H1 (cell line): Measurements from ENCODE around the gene NEGR1. TPM values are rescaled to one million over a fixed set of nuclear protein-coding genes. Genes with fewer than 3 reads are reported as not detected.

Source experiments
- CTCF ChIA-PET: fragments of 300-600 bp; sonication (Branson Sonifier 250); formaldehyde crosslinking; loops from one replicate; lab custom pipeline; 2021; ENCODE audit not compliant: partially characterized antibody; lab: Charles Lee
- POLR2A ChIA-PET: fragments of 300-600 bp; sonication (Branson Sonifier 250); formaldehyde crosslinking; loops from one replicate; lab custom pipeline; 2021; ENCODE audit warnings: inconsistent platforms; ENCODE audit not compliant: partially characterized antibody; lab: Charles Lee
- DNase-seq, 2 experiments: peaks; one replicate each; pipeline versions ENCODE4 v3.0.0 to v3.0.0-alpha.2; 2010 to 2022; ENCODE audit warnings: low spot score in 2 of 2, low read depth in 1 of 2, mixed read lengths in 1 of 2
- FAIRE-seq: peaks from 2 replicates; lab custom pipeline; 2011; peaks lifted over from hg19 to GRCh38; lab: Jason Lieb, UNC
- H2AFZ ChIP-seq: 2 replicates; pipeline ENCODE4 v1.8.1; 2012; ENCODE audit warnings: low read length, inconsistent platforms
- H2AK5ac ChIP-seq: 2 replicates; pipeline ENCODE4 v1.6.1; 2013; ENCODE audit warnings: low read depth, low read length
- H2BK120ac ChIP-seq: replicated peaks from 2 replicates; pipeline ENCODE3; 2013; ENCODE audit warnings: low read depth, low read length, inconsistent platforms
- H2BK12ac ChIP-seq: 2 replicates; pipeline ENCODE4 v1.6.1; 2013; ENCODE audit warnings: low read depth, low read length
- H2BK15ac ChIP-seq: 2 replicates; pipeline ENCODE4 v1.6.1; 2013; ENCODE audit warnings: low read length
- H2BK20ac ChIP-seq: 2 replicates; pipeline ENCODE4 v1.6.1; 2013; ENCODE audit warnings: low read length
- H2BK5ac ChIP-seq: 2 replicates; pipeline ENCODE4 v1.6.1; 2013; ENCODE audit warnings: low read depth, low read length
- H3K14ac ChIP-seq: 2 replicates; pipeline ENCODE4 v1.6.1; 2013; ENCODE audit warnings: inconsistent platforms; ENCODE audit not compliant: insufficient read length
- H3K18ac ChIP-seq: 2 replicates; pipeline ENCODE4 v1.6.1; 2013; ENCODE audit warnings: low read length; ENCODE audit errors: extremely low read depth
- H3K23ac ChIP-seq: 2 replicates; pipeline ENCODE4 v1.6.1; 2013; ENCODE audit warnings: inconsistent platforms; ENCODE audit not compliant: insufficient read length
- H3K23me2 ChIP-seq: 2 replicates; pipeline ENCODE4 v1.6.1; 2013; ENCODE audit warnings: low read depth, low read length
- H3K27ac ChIP-seq: 2 replicates; pipeline ENCODE4 v1.6.1; 2011; ENCODE audit warnings: low read depth, low read length, inconsistent platforms
- H3K27me3 ChIP-seq, 4 experiments: replicated peaks in 1 of 4; 1 replicate in 1 of 4; 2 replicates in 3 of 4; pipeline versions ENCODE4 v1.6.1 to v1.8.1; 2011 to 2013; ENCODE audit warnings: low read length in 3 of 4, mild to moderate bottlenecking in 3 of 4, inconsistent platforms in 2 of 4, mixed read lengths in 2 of 4, moderate library complexity in 1 of 4; ENCODE audit not compliant: control insufficient read depth in 3 of 4, insufficient read depth in 3 of 4; ENCODE audit errors: extremely low read depth in 1 of 4
- H3K36me3 ChIP-seq, 4 experiments: 2 replicates each; pipeline versions ENCODE4 v1.6.1 to v1.8.1; 2011 to 2013; ENCODE audit warnings: mild to moderate bottlenecking in 4 of 4, low read length in 3 of 4, moderate library complexity in 2 of 4, control low read depth in 1 of 4, inconsistent platforms in 1 of 4; ENCODE audit not compliant: insufficient read depth in 4 of 4, control insufficient read depth in 2 of 4
- H3K4ac ChIP-seq: replicated peaks from 2 replicates; pipeline ENCODE3; 2013; ENCODE audit warnings: low read length, low read depth, mixed read lengths, inconsistent platforms; ENCODE audit not compliant: insufficient read length
- H3K4me1 ChIP-seq, 4 experiments: replicated peaks in 1 of 4; 1 replicate in 1 of 4; 2 replicates in 3 of 4; pipeline versions ENCODE4 v1.6.1 to v1.8.1; 2011 to 2013; ENCODE audit warnings: low read length in 3 of 4, inconsistent platforms in 2 of 4, mixed read lengths in 1 of 4; ENCODE audit not compliant: insufficient read depth in 4 of 4, control insufficient read depth in 3 of 4
- H3K4me2 ChIP-seq, 2 experiments: 2 replicates each; pipeline versions ENCODE4 v1.6.1 to v1.8.1; 2011 to 2013; ENCODE audit warnings: low read depth in 2 of 2, low read length in 2 of 2, control low read depth in 1 of 2, inconsistent platforms in 1 of 2, mild to moderate bottlenecking in 1 of 2; ENCODE audit not compliant: insufficient read depth in 1 of 2
- H3K4me3 ChIP-seq, 4 experiments: fragments of 200-600, 300-600 bp in 1 of 4; sonication (generic), shearing (Covaris generic), sonication (Bioruptor Twin) in 1 of 4; 2 replicates each; pipeline versions ENCODE4 v1.5.1 to v1.8.1; 2011 to 2016; ENCODE audit warnings: low read length in 4 of 4, low read depth in 3 of 4, control low read depth in 2 of 4, inconsistent platforms in 2 of 4, mild to moderate bottlenecking in 2 of 4, mixed read lengths in 1 of 4, moderate library complexity in 1 of 4; ENCODE audit not compliant: insufficient read depth in 2 of 4; ENCODE audit errors: extremely low read depth in 1 of 4
- H3K56ac ChIP-seq: replicated peaks from 2 replicates; pipeline ENCODE3; 2013; ENCODE audit warnings: low read depth, mild to moderate bottlenecking, mixed read lengths, low read length, inconsistent platforms; ENCODE audit not compliant: insufficient read length
- H3K79me1 ChIP-seq: 2 replicates; pipeline ENCODE4 v1.6.1; 2013; ENCODE audit warnings: low read depth, low read length, control low read depth
- H3K79me2 ChIP-seq, 2 experiments: 2 replicates each; pipeline versions ENCODE4 v1.6.1 to v1.8.1; 2012 to 2013; ENCODE audit warnings: low read length in 2 of 2, mild to moderate bottlenecking in 2 of 2, inconsistent platforms in 1 of 2; ENCODE audit not compliant: insufficient read depth in 2 of 2, control insufficient read depth in 1 of 2
- H3K9ac ChIP-seq, 4 experiments: replicated peaks in 1 of 4; 1 replicate in 1 of 4; 2 replicates in 3 of 4; pipeline versions ENCODE4 v1.6.1 to v1.8.1; 2011 to 2013; ENCODE audit warnings: low read depth in 3 of 4, low read length in 3 of 4, control low read depth in 2 of 4, mild to moderate bottlenecking in 2 of 4, moderate library complexity in 2 of 4, inconsistent platforms in 1 of 4; ENCODE audit errors: extremely low read depth in 1 of 4
- H3K9me3 ChIP-seq, 2 experiments: 2 replicates each; pipeline versions ENCODE4 v1.6.1 to v1.8.1; 2012 to 2013; ENCODE audit warnings: mild to moderate bottlenecking in 2 of 2, moderate library complexity in 2 of 2, control low read depth in 1 of 2, inconsistent platforms in 1 of 2, low read depth in 1 of 2, low read length in 1 of 2, mixed read lengths in 1 of 2; ENCODE audit not compliant: insufficient read depth in 2 of 2
- H4K20me1 ChIP-seq, 2 experiments: replicated peaks in 1 of 2; 2 replicates each; pipeline versions ENCODE3 to v1.8.1; 2011 to 2013; ENCODE audit warnings: inconsistent platforms in 2 of 2, low read length in 2 of 2, mild to moderate bottlenecking in 1 of 2; ENCODE audit not compliant: insufficient read depth in 2 of 2, control insufficient read depth in 1 of 2
- H4K5ac ChIP-seq: 2 replicates; pipeline ENCODE4 v1.6.1; 2013; ENCODE audit warnings: low read length, low read depth, mixed read lengths, inconsistent platforms; ENCODE audit not compliant: insufficient read length
- H4K8ac ChIP-seq: 2 replicates; pipeline ENCODE4 v1.8.0; 2013; ENCODE audit warnings: mild to moderate bottlenecking, moderate library complexity, low read length, inconsistent platforms; ENCODE audit not compliant: insufficient read depth; ENCODE audit errors: extremely low read depth
- H4K91ac ChIP-seq: replicated peaks from 2 replicates; pipeline ENCODE3; 2013; ENCODE audit warnings: low read length, mixed read lengths, inconsistent platforms; ENCODE audit not compliant: insufficient read length
- GABPA ChIP-seq: IDR thresholded peaks from 2 replicates; pipeline ENCODE4 v1.6.1; 2011; ENCODE audit warnings: mild to moderate bottlenecking, low read length, moderate library complexity, borderline replicate concordance; ENCODE audit not compliant: insufficient read depth
- PHF8 ChIP-seq: fragments of 200-600 bp; sonication (generic); conservative IDR thresholded peaks from 2 replicates; pipeline ENCODE4 v1.7.1; 2012; ENCODE audit warnings: low read depth, mild to moderate bottlenecking, inconsistent platforms, low read length, moderate library complexity
- RBBP5 ChIP-seq: IDR thresholded peaks from 2 replicates; pipeline ENCODE4 v1.7.1; 2012; ENCODE audit warnings: low read depth, mild to moderate bottlenecking, inconsistent platforms, low read length, moderate library complexity, borderline replicate concordance
- TAF1 ChIP-seq: IDR thresholded peaks from 2 replicates; pipeline ENCODE4 v1.6.1; 2011; ENCODE audit warnings: mild to moderate bottlenecking, low read depth, low read length
- TCF12 ChIP-seq: IDR thresholded peaks from 2 replicates; pipeline ENCODE4 v1.6.1; 2011; ENCODE audit warnings: low read depth, mild to moderate bottlenecking, low read length
- ZNF274 ChIP-seq: IDR thresholded peaks from 2 replicates; pipeline ENCODE4 v1.7.0; 2012; ENCODE audit warnings: low read length, borderline replicate concordance; ENCODE audit errors: extremely low read depth
- WGBS, 2 experiments: shearing (Covaris generic) in 1 of 2; methylation state at CpG; one replicate each; pipeline versions ENCODE4 v1.1.6 to v1.1.7; 2013 to 2015; ENCODE audit warnings: low lambda C conversion rate in 2 of 2, mixed read lengths in 2 of 2, inconsistent platforms in 1 of 2, low coverage in 1 of 2, missing lambda C conversion rate in 1 of 2; ENCODE audit not compliant: insufficient replicate concordance in 2 of 2, insufficient coverage in 1 of 2, insufficient read length in 1 of 2; ENCODE audit errors: extremely low coverage in 1 of 2, missing lambda C conversion rate in 1 of 2; 5-methylcytosine and 5-hydroxymethylcytosine counted together
- polyA plus RNA-seq, 7 experiments: library from polyadenylated mRNA; depleted of rRNA in 3 of 7; stranded (reverse) in 5 of 7; unstranded in 2 of 7; fragments of >200 nt in 5 of 7; fragments of 200-250 nt in 2 of 7; gene quantifications; 1 replicate in 5 of 7; 2 replicates in 1 of 7; 4 replicates in 1 of 7; pipeline versions ENCODE4 v1.2.1 to v1.2.3, GENCODE V29; 2011 to 2013; ENCODE audit warnings: missing spikeins in 2 of 7, mixed read lengths in 2 of 7
- total RNA-seq: library from RNA; stranded (reverse); fragmentation: NEBNext Ultra II Directional; extraction: Animal tissue kit (Norgen Biotek cat#: 25700); gene quantifications from 2 replicates; pipeline ENCODE4 v1.2.1, GENCODE V29; 2021

The NEGR1 gene
- total and polyA plus RNA-seq, 2 of the 8 experiments (the other 6 are each of a cell fraction or from before 2014, with no cell fraction given), result 0.71 to 1.3 TPM

DNA sequence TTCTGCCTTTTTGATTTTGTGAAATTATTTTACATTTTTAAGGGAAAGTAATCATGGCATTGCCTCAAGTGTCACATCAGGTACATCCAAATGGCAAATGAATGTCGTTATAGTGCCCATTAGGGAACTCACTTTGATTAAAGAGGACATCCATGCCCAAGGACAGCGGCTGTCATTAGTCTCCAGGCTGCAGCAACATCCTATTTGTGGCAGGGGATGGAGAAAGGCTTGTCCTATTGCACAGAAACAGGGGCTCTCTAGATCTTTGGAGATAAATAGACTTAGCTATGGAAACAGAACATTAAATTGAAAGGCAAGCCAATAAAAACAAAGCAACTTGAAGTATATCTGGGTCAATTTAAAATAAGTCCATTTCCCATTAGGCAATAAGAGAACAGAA, 439.3 kb downstream of the NEGR1 start:
- DNase-seq, result no peak
- Histone ChIP-seq H4K5ac (no peak overlapping the region), H3K56ac (no peak overlapping the region), H3K36me3 (no peaks in the 10 kb centered on the region), H2BK120ac (no peak overlapping the region), H3K79me1 (no peaks in the 10 kb centered on the region), H3K9me3 (no peaks in the 10 kb centered on the region), H3K4ac (no peak overlapping the region), H4K91ac (no peak overlapping the region), H2BK12ac (no peak overlapping the region), H3K27ac (no peak overlapping the region), H3K4me3 (no peak overlapping the region), H3K9ac (no peak overlapping the region), H2BK15ac (no peak overlapping the region), H4K20me1 (no peaks in the 10 kb centered on the region), H3K79me2 (no peaks in the 10 kb centered on the region), H2AK5ac (no peak overlapping the region)
- WGBS, 2 experiments, result 91% methylated on average over 2 of the region's 2 CpGs; no CpG with 5 or more reads in 1 of the 2 experiments
- ChIA-PET POLR2A (no interaction called here), CTCF (no interaction called here)
- FAIRE-seq, result no peak
- no peak for TF ChIP-seq ZNF274
- no peak for TF ChIP-seq GABPA
- TF ChIP-seq PHF8, result no peak
- no peak for TF ChIP-seq RBBP5
- no peak for TF ChIP-seq TCF12
- TF ChIP-seq TAF1, result no peak
- TF ChIP-seq, all 59 proteins: peak for 0
- Histone ChIP-seq H4K8ac (no peak overlapping the region), H2AFZ (no peak overlapping the region), H2BK20ac (no peak overlapping the region), H3K4me1 (no peaks in the 10 kb centered on the region), H3K23ac (no peak overlapping the region), H3K4me2 (no peak overlapping the region), H2BK5ac (no peak overlapping the region), H3K23me2 (no peaks in the 10 kb centered on the region), H3K18ac (no peak overlapping the region), H3K27me3 (no peaks in the 10 kb centered on the region), H3K14ac (no peak overlapping the region)
